ENCODE results near the gene SRRM1.

SRRM1 gene, protein sequence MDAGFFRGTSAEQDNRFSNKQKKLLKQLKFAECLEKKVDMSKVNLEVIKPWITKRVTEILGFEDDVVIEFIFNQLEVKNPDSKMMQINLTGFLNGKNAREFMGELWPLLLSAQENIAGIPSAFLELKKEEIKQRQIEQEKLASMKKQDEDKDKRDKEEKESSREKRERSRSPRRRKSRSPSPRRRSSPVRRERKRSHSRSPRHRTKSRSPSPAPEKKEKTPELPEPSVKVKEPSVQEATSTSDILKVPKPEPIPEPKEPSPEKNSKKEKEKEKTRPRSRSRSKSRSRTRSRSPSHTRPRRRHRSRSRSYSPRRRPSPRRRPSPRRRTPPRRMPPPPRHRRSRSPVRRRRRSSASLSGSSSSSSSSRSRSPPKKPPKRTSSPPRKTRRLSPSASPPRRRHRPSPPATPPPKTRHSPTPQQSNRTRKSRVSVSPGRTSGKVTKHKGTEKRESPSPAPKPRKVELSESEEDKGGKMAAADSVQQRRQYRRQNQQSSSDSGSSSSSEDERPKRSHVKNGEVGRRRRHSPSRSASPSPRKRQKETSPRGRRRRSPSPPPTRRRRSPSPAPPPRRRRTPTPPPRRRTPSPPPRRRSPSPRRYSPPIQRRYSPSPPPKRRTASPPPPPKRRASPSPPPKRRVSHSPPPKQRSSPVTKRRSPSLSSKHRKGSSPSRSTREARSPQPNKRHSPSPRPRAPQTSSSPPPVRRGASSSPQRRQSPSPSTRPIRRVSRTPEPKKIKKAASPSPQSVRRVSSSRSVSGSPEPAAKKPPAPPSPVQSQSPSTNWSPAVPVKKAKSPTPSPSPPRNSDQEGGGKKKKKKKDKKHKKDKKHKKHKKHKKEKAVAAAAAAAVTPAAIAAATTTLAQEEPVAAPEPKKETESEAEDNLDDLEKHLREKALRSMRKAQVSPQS

DNA sequence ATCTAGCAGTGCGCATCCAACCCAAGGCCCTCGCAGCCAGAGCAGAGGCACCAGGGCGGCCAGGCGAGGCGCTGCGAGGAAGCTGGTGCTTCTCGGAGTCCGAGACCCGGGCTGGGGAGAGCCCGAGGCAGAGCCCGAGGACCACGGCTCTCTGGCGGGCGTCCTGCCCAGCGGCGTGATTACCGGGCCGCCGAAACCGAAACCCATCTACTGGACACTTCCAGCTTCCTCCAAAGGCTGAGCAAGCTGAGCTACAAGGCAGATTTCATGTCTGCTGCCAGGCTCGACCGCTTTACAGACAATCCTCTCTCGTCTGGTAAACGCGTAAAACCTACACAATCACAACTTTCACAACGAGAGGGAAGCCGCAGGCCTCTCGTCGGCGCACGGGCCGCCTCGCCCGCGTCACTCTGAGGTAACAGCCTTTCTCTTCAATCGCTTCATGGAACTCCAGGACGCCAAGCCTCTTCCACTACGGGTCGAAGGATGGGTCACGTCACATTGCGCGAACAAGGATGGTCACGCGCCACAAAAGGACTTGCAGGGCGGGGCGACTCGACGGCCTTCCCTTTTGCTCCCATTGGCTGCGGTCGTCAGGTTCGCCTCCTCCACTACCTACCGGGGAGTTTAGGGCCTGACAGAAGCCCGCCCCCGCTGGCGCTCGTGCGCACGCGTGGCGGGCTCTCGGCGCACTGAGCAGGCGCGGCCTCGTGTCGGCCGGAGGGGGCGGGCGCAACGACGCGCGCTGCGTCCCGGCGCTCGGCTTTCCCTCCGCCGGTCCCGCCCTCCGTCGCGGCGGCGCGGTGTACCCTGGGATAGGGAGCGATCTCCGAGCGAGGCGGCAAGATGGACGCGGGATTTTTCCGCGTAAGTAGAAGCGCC, at the start of gene SRRM1:
SRRM1 (plus strand) TSS at position 822 of the 882 bp plus-strand sequence; CDS start at position 847, 25 bp downstream.
- DNase-seq: peak; percentile 100

DNA sequence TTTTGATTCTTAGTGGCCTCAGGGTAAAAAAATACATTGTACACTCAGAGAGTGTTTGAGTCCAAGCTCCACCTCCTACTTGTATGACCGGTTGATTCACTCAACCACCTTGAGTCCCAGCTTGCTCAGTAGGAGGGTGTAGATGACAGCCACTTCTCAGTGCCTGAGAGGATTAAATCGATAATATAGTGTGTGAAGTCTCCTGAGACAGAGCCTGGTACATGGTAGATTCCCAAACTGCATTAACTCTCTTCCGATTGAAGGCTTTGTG, 48.8 kb upstream of the SRRM1 start:
- no peak for DNase-seq

DNA sequence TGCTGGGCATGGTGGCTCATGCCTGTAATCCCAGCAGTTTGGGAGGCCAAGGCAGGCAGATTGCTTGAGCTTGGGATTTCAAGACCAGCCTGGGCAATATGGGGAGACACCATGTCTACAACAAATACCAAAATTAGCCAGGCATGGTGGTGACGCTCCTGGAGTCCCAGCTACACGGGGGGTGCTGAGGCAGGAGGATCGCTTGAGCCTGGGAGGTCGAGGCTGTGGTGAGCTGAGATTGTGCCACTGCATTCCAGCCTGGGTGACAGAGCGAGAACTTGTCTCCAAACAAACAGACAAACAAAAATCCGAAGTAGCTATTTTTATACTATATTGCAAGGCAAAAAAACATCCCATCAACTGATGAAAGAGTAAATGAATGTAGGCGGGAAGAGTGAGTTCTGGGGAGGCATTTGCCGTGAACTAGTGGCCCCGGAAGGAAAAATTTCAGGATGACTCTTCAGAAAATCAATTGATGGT, 46.7 kb upstream of the SRRM1 start:
- no peak for DNase-seq

DNA sequence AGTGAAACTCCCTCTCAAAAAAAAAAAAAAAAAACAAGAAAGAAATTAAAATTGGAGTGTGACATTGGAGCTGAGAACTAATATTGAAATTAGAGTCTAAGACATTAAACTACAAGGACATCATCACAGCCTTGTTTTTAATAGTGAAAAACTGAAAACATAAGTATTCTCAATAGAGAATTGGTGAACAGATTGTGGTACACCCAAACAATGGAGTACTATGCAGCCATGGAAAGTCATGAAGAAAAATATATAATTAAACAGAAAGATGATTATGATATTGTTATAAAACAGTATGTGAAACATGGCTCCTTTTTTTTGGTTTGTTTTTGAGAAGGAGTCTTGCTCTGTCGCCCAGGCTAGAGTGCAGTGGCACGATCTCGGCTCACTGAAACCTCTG, 43.8 kb upstream of the SRRM1 start:
- DNase-seq: no peak

DNA sequence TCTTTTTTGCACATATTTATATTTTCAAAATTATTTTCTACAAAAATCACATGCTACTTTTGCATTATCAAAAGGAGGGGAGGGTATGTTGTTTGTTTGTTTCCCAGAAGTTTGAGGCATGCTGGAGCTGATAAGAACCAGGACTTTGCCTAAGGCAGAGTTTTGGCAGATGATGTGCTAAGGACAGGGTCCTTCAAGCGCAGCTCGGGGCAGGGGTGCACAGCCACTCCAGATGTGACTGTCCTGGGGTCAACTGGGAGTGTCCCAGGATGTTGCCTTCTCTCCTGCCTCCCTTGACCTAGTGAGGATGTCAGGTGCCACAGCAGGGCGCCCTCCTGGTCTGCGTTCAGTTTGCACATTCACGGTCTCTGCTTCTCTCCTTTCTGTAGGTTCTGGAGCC, 42.6 kb upstream of the SRRM1 start:
- DNase-seq: no peak

DNA sequence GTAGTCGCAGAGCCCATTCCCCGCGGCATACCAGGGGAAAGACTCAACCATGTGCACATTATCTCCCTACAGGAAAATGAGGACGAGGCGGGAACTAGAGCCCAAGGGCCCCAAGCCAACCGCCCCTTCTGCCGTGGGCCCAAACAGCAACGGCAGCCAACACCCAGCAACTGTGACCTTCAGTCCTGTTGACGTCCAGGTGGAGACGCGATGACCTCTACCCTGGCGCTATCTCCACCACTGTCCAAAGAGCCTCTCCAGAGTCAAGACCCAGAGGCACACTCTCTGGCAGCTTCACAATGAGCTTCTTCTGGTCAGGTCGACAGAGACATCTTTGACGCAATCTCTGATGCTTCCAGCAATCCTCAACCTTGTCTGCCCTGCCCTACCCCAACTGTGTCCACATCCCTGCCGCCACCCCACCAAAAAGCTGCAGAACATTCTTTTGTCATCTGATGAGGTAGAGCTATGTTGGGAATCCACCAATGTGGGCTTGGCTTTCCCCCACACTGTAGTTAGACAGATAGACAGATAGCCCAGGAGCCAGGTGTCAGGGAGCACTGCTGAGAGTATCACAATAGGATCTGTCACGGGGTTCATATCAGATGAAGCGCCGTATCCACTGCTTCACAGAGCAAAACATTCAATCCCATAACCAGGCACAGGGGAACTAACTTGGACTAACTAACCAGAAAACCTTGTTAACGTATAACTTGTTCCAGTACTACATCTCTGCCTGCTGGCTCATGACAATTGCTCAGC, 37.4 kb upstream of the SRRM1 start:
- no peak for DNase-seq

DNA sequence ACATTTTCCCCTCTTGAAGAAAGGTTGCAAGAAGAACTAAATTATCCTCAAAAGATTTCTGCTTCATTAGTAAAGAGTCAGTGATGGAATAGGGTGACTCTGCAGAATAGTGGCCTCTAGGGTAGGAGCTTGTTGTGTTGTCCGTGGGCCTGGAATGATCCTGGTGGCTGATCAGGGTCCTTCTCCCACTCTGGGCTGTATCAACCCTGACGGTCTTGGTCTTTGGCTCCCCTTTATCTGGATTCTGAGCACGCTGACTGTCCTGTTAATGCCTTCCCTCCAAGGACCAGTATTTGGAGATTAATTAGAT, 36.9 kb upstream of the SRRM1 start:
- no peak for DNase-seq

DNA sequence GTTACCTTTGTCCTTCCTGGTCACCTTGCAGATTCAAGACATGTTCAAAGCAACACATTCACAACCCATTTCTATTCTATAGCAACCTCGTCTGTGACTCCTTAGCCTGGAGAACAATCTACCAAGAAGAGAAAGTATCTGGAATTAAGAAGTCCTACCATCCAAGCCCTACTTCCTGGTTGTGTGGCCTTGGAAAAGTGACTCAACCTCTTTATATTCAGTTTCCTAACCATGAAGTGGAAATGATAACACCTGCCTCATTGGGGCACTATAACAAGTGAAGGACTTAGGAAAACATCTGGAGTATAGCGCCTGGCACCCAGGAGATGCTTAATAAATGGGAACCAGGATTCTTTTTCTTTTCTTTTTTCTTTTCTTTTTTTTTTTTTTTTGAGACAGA, 36.5 kb upstream of the SRRM1 start:
- DNase-seq: no peak

DNA sequence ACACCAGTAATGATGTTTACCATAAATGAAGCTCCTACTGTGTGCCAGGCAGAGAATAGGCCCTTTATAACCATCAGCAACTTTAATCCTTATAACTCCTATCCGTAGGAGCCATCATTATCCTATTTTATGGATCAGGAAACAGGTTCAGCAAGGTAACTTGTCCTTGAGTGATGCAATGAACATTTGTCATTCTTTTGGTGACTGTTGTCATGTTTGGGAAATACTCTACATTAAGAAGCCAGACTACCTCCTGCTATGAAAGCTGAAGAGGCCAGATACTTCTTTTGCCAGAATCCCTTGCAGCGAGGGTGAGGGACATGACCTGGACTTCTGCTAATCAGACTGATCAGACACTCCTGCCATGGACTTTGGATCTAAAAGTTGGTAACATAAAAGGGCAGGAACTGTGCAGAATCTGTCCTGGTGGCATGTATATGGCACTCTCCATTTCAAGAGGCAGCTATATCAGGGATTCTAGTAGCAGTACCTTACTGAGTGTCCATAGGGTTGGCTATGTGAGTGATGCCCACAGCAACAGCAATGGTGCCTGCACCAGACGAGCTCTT, 33.1 kb upstream of the SRRM1 start:
- DNase-seq: no peak

DNA sequence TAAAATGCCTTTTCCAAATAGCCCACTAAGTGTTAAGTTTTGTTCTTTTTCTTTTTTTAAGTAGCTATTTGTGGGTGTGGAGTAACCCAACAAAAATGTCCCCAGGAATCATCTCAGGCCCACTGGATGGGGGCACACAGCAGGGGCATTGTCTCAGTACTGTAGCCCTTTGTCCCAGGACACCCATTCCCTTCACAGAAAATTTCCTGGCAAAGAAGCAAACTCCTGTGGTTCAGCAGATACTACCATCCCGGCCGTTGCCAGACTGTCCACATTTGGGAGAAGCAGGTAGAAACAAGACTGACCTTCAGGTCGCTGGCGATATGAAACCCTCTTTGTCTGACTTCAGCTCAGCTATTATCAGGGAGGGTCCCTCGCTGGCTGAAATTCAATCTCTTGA, 23.7 kb upstream of the SRRM1 start:
- no peak for DNase-seq

DNA sequence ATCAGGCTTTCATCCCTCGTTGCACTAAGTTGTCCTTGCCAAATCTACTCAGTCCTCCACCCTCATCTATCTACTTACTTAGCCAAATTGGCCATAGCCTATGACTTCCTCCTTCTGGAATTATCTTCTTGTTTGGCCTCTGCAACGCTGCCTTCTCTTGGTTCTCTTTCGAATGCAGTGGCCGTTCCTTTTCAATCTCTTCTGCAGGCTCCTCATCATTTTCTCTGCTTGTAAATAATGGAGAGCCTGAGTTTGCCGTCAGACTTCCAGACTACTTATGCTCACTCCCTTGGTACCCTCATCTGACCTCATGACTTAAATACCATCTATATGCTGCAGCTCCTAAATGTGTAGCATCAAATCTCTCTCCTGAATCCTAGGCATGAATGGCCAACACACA, 22.4 kb upstream of the SRRM1 start:
- no peak for DNase-seq

DNA sequence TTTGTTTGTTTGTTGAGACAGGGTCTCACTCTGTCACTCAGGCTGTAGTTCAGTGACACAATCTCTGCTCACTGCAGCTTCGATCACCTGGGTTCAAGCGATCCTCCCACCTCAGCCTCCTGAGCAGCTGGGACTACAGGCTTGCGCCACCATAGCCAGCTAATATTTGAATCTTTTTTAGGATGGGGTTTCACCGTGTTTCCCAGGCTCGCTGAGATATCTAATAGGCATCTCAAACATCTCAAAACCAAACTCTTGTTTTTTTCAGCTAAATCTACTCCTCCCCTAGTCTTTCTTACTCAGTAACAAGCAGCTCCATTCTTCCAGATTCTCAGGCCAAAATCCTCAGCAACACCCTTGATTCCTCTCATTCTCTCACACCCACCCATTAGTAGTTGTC, 22.0 kb upstream of the SRRM1 start:
- DNase-seq: peak; percentile 33

DNA sequence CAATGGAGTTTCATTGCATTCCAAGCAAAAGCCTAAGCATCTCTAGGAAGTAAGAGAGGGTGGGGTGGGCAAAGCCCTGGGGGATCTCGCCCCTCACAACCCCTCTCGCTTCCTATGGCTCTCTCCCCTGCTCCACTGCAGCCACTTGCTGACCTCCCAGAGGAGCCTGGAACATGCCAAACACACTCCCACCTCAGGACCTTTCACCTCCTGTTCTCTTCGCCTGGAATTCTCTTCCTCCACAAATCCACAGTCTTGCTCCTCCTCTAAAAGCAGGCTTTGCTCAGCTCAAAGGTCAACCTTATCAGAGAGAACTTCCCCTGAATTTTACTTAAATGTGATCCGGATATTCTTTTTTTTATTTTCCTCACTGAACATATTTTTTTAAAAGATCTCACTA, 20.9 kb upstream of the SRRM1 start:
- no peak for DNase-seq

DNA sequence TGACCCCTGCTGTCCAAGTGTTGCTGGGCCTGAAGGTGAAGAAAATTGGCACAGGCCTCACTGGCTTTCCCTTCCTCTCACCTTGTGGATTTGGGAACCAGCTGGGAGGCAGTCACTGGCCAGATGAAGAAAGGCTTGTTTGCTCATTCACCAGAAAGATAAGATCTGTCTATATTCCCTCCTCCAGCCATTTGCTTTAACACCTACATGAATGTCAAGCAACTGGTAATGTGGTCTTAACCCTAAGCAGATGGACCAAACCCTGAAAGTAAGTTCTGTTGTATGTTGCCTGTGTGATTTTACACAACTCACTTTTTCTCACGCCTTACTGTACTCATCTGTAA, 10.3 kb upstream of the SRRM1 start:
- no peak for DNase-seq

DNA sequence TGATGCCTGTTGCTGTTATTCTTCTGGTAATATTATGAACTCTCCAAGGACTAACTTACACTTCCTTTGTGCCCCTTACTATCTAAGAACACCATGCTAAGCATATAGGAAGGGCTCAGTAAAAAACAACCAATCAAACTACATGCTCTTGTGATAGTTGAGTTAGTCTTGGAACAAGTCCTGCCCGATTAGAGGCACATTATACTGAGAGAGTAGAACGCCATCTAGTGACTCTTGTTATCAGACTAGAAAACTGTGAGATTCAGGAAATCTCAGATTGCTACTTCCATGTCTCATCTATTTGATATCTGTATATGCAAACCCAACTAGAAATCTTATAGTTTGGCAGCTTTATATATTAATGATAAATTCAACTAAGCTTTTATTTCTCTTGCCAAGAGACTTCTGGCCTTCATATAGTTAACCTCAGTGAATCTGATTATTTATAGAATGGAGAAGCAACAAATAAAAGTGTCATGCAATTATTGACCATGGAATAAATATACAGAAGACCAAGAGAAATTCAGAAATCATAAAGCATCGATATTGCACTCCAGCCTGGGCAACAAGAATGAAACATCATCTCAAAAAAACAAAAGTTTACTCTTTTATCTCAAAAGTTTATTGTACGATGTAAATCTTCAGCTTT, 7.8 kb upstream of the SRRM1 start:
- peak; percentile 69 for DNase-seq

DNA sequence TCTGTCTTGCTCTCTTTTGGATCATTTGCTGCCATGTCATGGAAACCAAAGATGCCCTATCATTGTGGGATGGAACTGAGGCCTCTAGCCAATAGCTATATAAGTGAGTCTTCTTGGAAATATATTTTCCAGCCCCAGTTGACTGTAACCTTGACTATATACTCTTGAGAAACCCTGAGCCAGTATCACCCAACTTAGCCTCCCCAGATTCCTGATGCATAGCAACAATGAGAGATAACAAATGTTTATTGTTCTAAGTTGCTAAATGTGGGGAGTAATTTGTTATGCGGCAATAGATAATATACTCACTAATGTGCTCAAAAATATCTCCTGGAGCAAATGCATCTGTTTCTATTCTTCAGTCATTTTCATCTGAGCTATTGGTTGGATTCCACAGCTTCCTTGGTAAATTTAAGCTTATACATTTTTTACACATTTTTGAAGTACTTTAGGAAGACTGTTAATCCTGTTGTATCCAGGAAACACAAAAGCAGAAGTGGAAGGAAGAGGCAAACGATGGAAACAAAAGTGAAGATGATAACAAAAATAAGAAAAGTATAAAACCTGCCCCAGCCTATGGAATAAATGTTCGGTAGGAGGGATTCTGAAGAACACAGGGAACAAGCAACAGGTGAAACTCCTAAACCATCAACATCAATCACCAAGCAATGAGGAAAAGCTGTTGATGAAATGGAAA, 6.3 kb upstream of the SRRM1 start:
- DNase-seq: no peak

DNA sequence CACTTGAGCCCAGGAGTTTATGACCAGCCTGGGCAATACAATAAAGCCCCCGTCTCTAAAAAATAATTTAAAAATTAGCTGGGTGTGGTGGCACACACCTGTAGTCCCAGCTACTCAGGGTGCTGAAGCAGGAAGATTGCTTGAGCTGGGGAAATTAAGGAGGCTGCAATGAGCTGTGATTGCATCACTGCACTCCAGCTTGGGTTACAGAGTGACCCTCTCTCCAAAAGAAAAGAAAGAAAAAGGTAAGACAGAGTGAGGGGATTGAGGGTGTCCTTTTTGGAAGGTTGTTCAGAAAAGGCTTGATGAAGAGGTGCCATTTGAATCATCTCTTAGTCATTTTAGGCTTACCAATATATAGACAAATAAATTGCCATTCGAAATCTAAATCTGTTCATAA, 4.0 kb upstream of the SRRM1 start:
- DNase-seq: no peak

DNA sequence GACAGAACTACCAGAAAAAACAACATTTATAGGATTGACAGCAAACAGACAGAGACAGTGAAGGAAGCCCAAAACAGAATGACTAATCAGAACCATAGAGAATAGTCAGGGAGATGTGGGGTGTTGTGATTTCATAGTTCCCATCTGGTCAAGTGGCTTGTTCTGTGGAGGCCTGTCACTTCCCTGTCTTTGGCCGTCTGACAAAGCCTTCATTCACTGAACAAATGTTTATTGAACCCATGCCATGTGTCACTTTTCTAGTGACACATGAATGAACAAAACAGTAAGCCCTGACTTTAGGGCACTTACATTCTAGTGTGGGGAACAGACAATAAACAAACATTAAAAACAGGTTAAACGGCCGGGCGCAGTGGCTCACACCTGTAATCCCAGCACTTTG, 3.2 kb upstream of the SRRM1 start:
- no peak for DNase-seq

DNA sequence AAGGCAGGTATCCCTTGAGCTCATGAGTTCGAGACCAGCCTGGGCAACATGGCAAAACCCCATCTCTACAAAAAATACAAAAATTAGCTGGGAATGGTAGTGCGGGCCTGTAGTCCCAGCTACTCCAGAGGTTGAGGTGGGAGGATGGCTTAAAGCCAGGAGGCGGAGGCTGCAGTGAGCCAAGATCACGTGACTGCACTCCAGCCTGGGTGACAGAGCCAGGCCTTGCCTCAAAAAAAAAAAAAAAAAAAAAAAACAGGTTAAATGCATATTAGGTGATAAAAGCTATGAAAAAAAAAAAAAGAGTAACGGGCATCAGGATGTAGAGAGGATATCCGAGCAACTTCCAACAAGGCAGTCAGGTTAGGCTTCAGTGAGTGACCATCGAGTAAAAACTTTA, 2.8 kb upstream of the SRRM1 start:
- no peak for DNase-seq

DNA sequence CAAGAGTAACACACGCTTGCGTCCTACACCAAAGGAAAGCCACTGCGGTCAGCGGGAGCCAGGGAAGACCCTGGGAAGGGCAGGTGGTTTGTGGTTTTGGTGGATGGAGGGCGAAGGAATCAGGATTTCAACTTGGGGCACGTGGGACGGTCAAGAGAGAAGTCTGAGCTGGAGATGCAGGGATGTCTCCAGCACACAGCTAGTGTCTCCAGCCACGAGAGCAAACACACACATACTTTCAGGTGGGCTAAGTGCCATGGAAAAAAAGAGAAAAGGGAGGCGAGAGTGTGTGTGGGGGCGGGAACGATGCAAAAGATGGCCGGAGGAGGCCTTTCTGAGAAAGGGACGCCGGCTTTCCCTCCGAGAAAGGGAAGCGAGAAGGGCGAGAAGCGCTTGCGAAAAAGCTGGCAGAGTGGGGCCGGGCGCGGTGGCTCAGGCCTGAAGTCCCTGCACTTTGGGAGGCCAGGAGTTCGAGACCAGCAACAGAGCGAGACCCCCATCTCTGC, 1.4 kb upstream of the SRRM1 start:
- DNase-seq: peak; percentile 36

Data from EL (cell line).